Measurements from ENCODE around the gene MREG.

DNA sequence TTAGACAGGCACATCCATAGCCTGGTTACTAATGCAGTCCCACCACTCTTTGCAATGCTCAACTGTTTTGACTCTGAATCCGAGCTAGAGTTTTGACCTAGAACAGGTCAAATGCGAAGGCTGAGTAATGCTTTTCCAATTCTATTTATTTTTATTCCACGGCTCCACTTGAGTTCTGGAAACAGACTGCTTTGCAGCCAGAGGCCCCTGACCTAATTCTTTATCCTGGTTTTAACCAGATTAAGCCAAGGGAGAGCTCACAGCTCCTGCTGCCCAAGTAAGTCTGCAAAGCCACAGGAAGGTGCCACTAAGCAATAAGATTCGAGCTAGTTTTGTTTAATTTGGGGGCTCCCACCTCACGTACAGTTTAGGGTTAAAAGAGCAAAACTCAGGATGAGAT is 51.4 kb downstream of the MREG start:
- TF ChIP-seq EZH2 (IDR thresholded peaks at IDR 0.05; ENCODE audit: borderline replicate concordance, low read depth, low read length, poor library complexity, severe bottlenecking) (no peak), CTCF (conservative IDR thresholded peaks at IDR 0.05; ENCODE audit: low read depth, low read length) (no peak)
